ENCODE measurements around the gene SCN4A. TPM values are rescaled to one million over a fixed set of nuclear protein-coding genes. Genes with fewer than 3 reads are reported as not detected.
A peak's percentile ranks its signal among the peaks of the same experiment; 100 is the strongest.

Gene SCN4A
- total RNA-seq, 1 experiment from 2014 or later, result not detected

- CTCF ChIA-PET, result no interaction called here
- Histone ChIP-seq H3K4me2 (ENCODE audit: low read length) (no peak overlapping the region), H3K9me2 (replicated peaks; ENCODE audit: low read length) (no peaks in the 10 kb centered on the region)
These were observed 42.7 kb upstream of the SCN4A start for GRCh38 chr17:64015447-64015846.

GRCh38 chr17:64009571-64010402 lies 37.1 kb upstream of the SCN4A start:
- H3K79me2 ChIP-seq (ENCODE audit: low read length), result no peaks in the 10 kb centered on the region
- peak overlapping the region; percentile 33; the same call in 1 of the 2 replicates for H2AFZ ChIP-seq (ENCODE audit: low read length)
- H3K9me3 ChIP-seq (ENCODE audit: low read length), result peaks cover 5% of the 10 kb centered on the region; the same call in 1 of the 2 replicates
- H3K4me3 ChIP-seq (ENCODE audit: low read length), result no peak overlapping the region
- no peaks in the 10 kb centered on the region for H3K27me3 ChIP-seq (ENCODE audit: low read length)
- peak overlapping the region; percentile 54 for H3K27ac ChIP-seq (ENCODE audit: low read length)
- POLR2A ChIA-PET (ENCODE audit: unreplicated experiment), result no interaction called here
- no peaks in the 10 kb centered on the region for H3F3A ChIP-seq (ENCODE audit: low read length, unreplicated experiment)
- no peak overlapping the region for H3K9ac ChIP-seq (ENCODE audit: low read length)
- TF ChIP-seq CTCF (conservative IDR thresholded peaks at IDR 0.05; ENCODE audit: low read depth, low read length) (no peak), EZH2 (IDR thresholded peaks at IDR 0.05; ENCODE audit: low read length, unreplicated experiment) (no peak), EZH2phosphoT487 (IDR thresholded peaks at IDR 0.05; ENCODE audit: borderline replicate concordance, low read length) (no peak)
- H3K36me3 ChIP-seq (ENCODE audit: low read depth, low read length), result no peaks in the 10 kb centered on the region
- H3K9me2 ChIP-seq (replicated peaks; ENCODE audit: low read length), result no peaks in the 10 kb centered on the region
- ATAC-seq (peak; percentile 75), DNase-seq (peak; percentile 85)
- no TSS peak for BruUV-seq (replicated peaks)
- H3K4me2 ChIP-seq (ENCODE audit: low read length), result peak overlapping the region; percentile 33
- H3K4me1 ChIP-seq (ENCODE audit: insufficient read depth, low read length), result peaks cover 49% of the 10 kb centered on the region
- no peaks in the 10 kb centered on the region for H4K20me1 ChIP-seq (ENCODE audit: low read length)
- intact Hi-C loops (cut with micrococcal nuclease), result no loop called here
- CTCF ChIA-PET, result interaction anchor here (1.1 kb wide), 1 partner anchor 124 kb away, joined by 5 read pairs; no protein-coding TSS in a partner anchor

More at GRCh38 chr17:64015447-64015846, 42.7 kb upstream of the SCN4A start:
- Histone ChIP-seq H3K79me2 (ENCODE audit: low read length) (no peaks in the 10 kb centered on the region), H3K36me3 (ENCODE audit: low read depth, low read length) (no peaks in the 10 kb centered on the region), H3K9ac (ENCODE audit: low read length) (no peak overlapping the region), H3K4me3 (ENCODE audit: low read length) (no peak overlapping the region), H2AFZ (ENCODE audit: low read length) (no peak overlapping the region), H3K9me3 (ENCODE audit: low read length) (peaks cover under 1% of the 10 kb centered on the region; the same call in 1 of the 2 replicates), H4K20me1 (ENCODE audit: low read length) (no peaks in the 10 kb centered on the region), H3F3A (ENCODE audit: low read length, unreplicated experiment) (no peaks in the 10 kb centered on the region), H3K4me1 (ENCODE audit: insufficient read depth, low read length) (no peaks in the 10 kb centered on the region), H3K27me3 (ENCODE audit: low read length) (no peaks in the 10 kb centered on the region), H3K27ac (ENCODE audit: low read length) (no peak overlapping the region)
- intact Hi-C loops (cut with micrococcal nuclease), result no loop called here
- TF ChIP-seq CTCF (conservative IDR thresholded peaks at IDR 0.05; ENCODE audit: low read depth, low read length) (no peak), EZH2 (IDR thresholded peaks at IDR 0.05; ENCODE audit: low read length, unreplicated experiment) (no peak), EZH2phosphoT487 (IDR thresholded peaks at IDR 0.05; ENCODE audit: borderline replicate concordance, low read length) (no peak)
- POLR2A ChIA-PET (ENCODE audit: unreplicated experiment), result no interaction called here
- DNase-seq (no peak), ATAC-seq (no peak)
- no TSS peak for BruUV-seq (replicated peaks)

GRCh38 chr17:64008830-64009229 lies 36.1 kb upstream of the SCN4A start:
- no peaks in the 10 kb centered on the region for H3K79me2 ChIP-seq (ENCODE audit: low read length)
- TF ChIP-seq EZH2phosphoT487 (IDR thresholded peaks at IDR 0.05; ENCODE audit: borderline replicate concordance, low read length) (no peak), EZH2 (IDR thresholded peaks at IDR 0.05; ENCODE audit: low read length, unreplicated experiment) (no peak), CTCF (conservative IDR thresholded peaks at IDR 0.05; ENCODE audit: low read depth, low read length) (no peak)
- no peak overlapping the region; the same call in 1 of the 2 replicates for H3K9ac ChIP-seq (ENCODE audit: low read length)
- peaks cover 50% of the 10 kb centered on the region for H3K4me1 ChIP-seq (ENCODE audit: insufficient read depth, low read length)
- H3K27me3 ChIP-seq (ENCODE audit: low read length), result no peaks in the 10 kb centered on the region
- no peaks in the 10 kb centered on the region for H4K20me1 ChIP-seq (ENCODE audit: low read length)
- H3K9me2 ChIP-seq (replicated peaks; ENCODE audit: low read length), result no peaks in the 10 kb centered on the region
- ATAC-seq (no peak), DNase-seq (no peak)
- BruUV-seq (replicated peaks), result no TSS peak
- no peak overlapping the region for H3K4me3 ChIP-seq (ENCODE audit: low read length)
- peak overlapping the region; percentile 54 for H3K27ac ChIP-seq (ENCODE audit: low read length)
- H2AFZ ChIP-seq (ENCODE audit: low read length), result no peak overlapping the region
- H3K4me2 ChIP-seq (ENCODE audit: low read length), result peak overlapping the region; percentile 33
- POLR2A ChIA-PET (ENCODE audit: unreplicated experiment), result no interaction called here
- H3F3A ChIP-seq (ENCODE audit: low read length, unreplicated experiment), result no peaks in the 10 kb centered on the region
- H3K36me3 ChIP-seq (ENCODE audit: low read depth, low read length), result no peaks in the 10 kb centered on the region
- H3K9me3 ChIP-seq (ENCODE audit: low read length), result peaks cover 5% of the 10 kb centered on the region; the same call in 1 of the 2 replicates
- CTCF ChIA-PET, result interaction anchor here (1.1 kb wide), 1 partner anchor 125 kb away, joined by 5 read pairs; no protein-coding TSS in a partner anchor
- intact Hi-C loops (cut with micrococcal nuclease), result no loop called here

Data from PC-3 (cell line).